Stimulated activated naive CD8-positive, alpha-beta T cell treated with anti-CD3 and anti-CD28 coated beads, Interleukin-15, amount 100 ng/mL, for 72 hours (primary cell): ENCODE results near the gene D2HGDH.
A peak's percentile ranks its signal among the peaks of the same experiment; 100 is the strongest.
"Not testable (repeated sequence)": the region's sequence is repeated elsewhere in the genome, so short reads cannot be mapped to it uniquely, and the experiment has no call there.

Experiments
- ATAC-seq: fragments of 150-1000 bp; cut with Tn5 transposase; 2 replicates; pipeline ENCODE4 v1.10.0; 2021; ENCODE audit warnings: mild to moderate bottlenecking, moderate library complexity
- DNase-seq, 2 donors: peaks; one replicate each; pipeline ENCODE4 v3.0.0; 2021 to 2022
- H3K27ac Mint-ChIP-seq, 2 donors: one replicate each; pipeline ENCODE4 v1.8.0; 2022; ENCODE audit warnings: mild to moderate bottlenecking in 2 of 2, mixed read lengths in 2 of 2, moderate library complexity in 2 of 2
- H3K27me3 Mint-ChIP-seq: one replicate; pipeline ENCODE4 v1.8.0; 2022; ENCODE audit warnings: mixed read lengths
- H3K4me1 Mint-ChIP-seq: one replicate; pipeline ENCODE4 v1.8.0; 2022; ENCODE audit warnings: mild to moderate bottlenecking, mixed read lengths
- H3K4me3 Mint-ChIP-seq, 2 donors: one replicate each; pipeline ENCODE4 v1.8.0; 2022; ENCODE audit warnings: mild to moderate bottlenecking in 2 of 2, mixed read lengths in 2 of 2, moderate library complexity in 1 of 2
- H3K9me3 Mint-ChIP-seq, 2 donors: one replicate each; pipeline ENCODE4 v1.8.0; 2022; ENCODE audit warnings: mixed read lengths in 2 of 2

The D2HGDH gene

GRCh38 chr2:241810307-241811200, 76.1 kb downstream of the D2HGDH start:
- peaks cover 34% of the 10 kb centered on the region for H3K4me1 Mint-ChIP-seq
- DNase-seq (no peak), ATAC-seq (no peak)
- H3K27me3 Mint-ChIP-seq = peaks cover 43% of the 10 kb centered on the region
- no peak overlapping the region for H3K27ac Mint-ChIP-seq
- H3K9me3 Mint-ChIP-seq = no peaks in the 10 kb centered on the region
- no peak overlapping the region for H3K4me3 Mint-ChIP-seq

GRCh38 chr2:241811201-241811951, 76.9 kb downstream of the D2HGDH start:
- Mint-ChIP-seq H3K9me3 (no peaks in the 10 kb centered on the region), H3K4me3 (no peak overlapping the region), H3K27ac (no peak overlapping the region), H3K4me1 (peaks cover 34% of the 10 kb centered on the region), H3K27me3 (peaks cover 46% of the 10 kb centered on the region)
- DNase-seq = no peak
- peak; percentile 35 for ATAC-seq

- Mint-ChIP-seq H3K27me3 (peaks cover 46% of the 10 kb centered on the region), H3K4me3 (no peak overlapping the region), H3K9me3 (no peaks in the 10 kb centered on the region), H3K27ac (no peak overlapping the region), H3K4me1 (peaks cover 37% of the 10 kb centered on the region)
- no peak for DNase-seq
- no peak for ATAC-seq
These were observed 77.7 kb downstream of the D2HGDH start for GRCh38 chr2:241811952-241812729.

GRCh38 chr2:241812730-241813643, 78.6 kb downstream of the D2HGDH start:
- peaks cover 44% of the 10 kb centered on the region for H3K4me1 Mint-ChIP-seq
- no peak overlapping the region for H3K4me3 Mint-ChIP-seq
- no peak for DNase-seq
- H3K9me3 Mint-ChIP-seq = no peaks in the 10 kb centered on the region
- H3K27me3 Mint-ChIP-seq = peaks cover 54% of the 10 kb centered on the region
- no peak overlapping the region for H3K27ac Mint-ChIP-seq
- ATAC-seq = no peak

GRCh38 chr2:241813644-241814392, 79.4 kb downstream of the D2HGDH start:
- Mint-ChIP-seq H3K4me3 (peak overlapping the region in 1 of 2 donors; percentile 53), H3K27me3 (peaks cover 49% of the 10 kb centered on the region), H3K4me1 (peaks cover 37% of the 10 kb centered on the region), H3K27ac (peak overlapping the region in 1 of 2 donors; percentile 34), H3K9me3 (no peaks in the 10 kb centered on the region)
- ATAC-seq = no peak
- no peak for DNase-seq

- DNase-seq = no peak
- peaks cover 44% of the 10 kb centered on the region for H3K27me3 Mint-ChIP-seq
- ATAC-seq = no peak
- H3K4me1 Mint-ChIP-seq = peaks cover 32% of the 10 kb centered on the region
- no peak overlapping the region for H3K4me3 Mint-ChIP-seq
- H3K9me3 Mint-ChIP-seq = no peaks in the 10 kb centered on the region
- peak overlapping the region in 1 of 2 donors; percentile 34 for H3K27ac Mint-ChIP-seq
These were observed 79.9 kb downstream of the D2HGDH start for GRCh38 chr2:241814393-241814642.

- ATAC-seq = no peak
- no peak for DNase-seq
- Mint-ChIP-seq H3K4me1 (peaks cover 26% of the 10 kb centered on the region), H3K27ac (peak overlapping the region in 1 of 2 donors; percentile 19), H3K9me3 (no peaks in the 10 kb centered on the region), H3K27me3 (peaks cover 39% of the 10 kb centered on the region), H3K4me3 (no peak overlapping the region)
These were observed 80.4 kb downstream of the D2HGDH start for GRCh38 chr2:241814643-241815476.

- Mint-ChIP-seq H3K4me1 (peaks cover 20% of the 10 kb centered on the region), H3K27ac (peak overlapping the region in 1 of 2 donors; percentile 19), H3K4me3 (no peak overlapping the region), H3K9me3 (no peaks in the 10 kb centered on the region), H3K27me3 (peaks cover 39% of the 10 kb centered on the region)
- DNase-seq (no peak), ATAC-seq (no peak)
These were observed 81.3 kb downstream of the D2HGDH start for GRCh38 chr2:241815477-241816430.

- no peak overlapping the region for H3K27ac Mint-ChIP-seq
- H3K4me3 Mint-ChIP-seq = no peak overlapping the region
- ATAC-seq = peak; percentile 10
- H3K9me3 Mint-ChIP-seq = no peaks in the 10 kb centered on the region
- no peak for DNase-seq
- peaks cover 26% of the 10 kb centered on the region for H3K4me1 Mint-ChIP-seq
- peaks cover 39% of the 10 kb centered on the region for H3K27me3 Mint-ChIP-seq
These were observed 82.1 kb downstream of the D2HGDH start for GRCh38 chr2:241816431-241817121.

- peaks cover 41% of the 10 kb centered on the region for H3K27me3 Mint-ChIP-seq
- peaks cover 32% of the 10 kb centered on the region for H3K4me1 Mint-ChIP-seq
- peak overlapping the region in 1 of 2 donors; percentile 60 for H3K4me3 Mint-ChIP-seq
- H3K27ac Mint-ChIP-seq = peak overlapping the region in 1 of 2 donors; percentile 88
- DNase-seq (no peak), ATAC-seq (no peak)
- no peaks in the 10 kb centered on the region for H3K9me3 Mint-ChIP-seq
These were observed 82.8 kb downstream of the D2HGDH start for GRCh38 chr2:241817126-241817820.

GRCh38 chr2:241817821-241818215, 83.4 kb downstream of the D2HGDH start:
- peaks cover 46% of the 10 kb centered on the region for H3K27me3 Mint-ChIP-seq
- H3K4me1 Mint-ChIP-seq = peaks cover 38% of the 10 kb centered on the region
- not testable (repeated sequence) for ATAC-seq, DNase-seq, H3K4me3 Mint-ChIP-seq, H3K9me3 Mint-ChIP-seq
- H3K27ac Mint-ChIP-seq = peak overlapping the region in 1 of 2 donors; percentile 88
